Glutamatergic neuron (in vitro differentiated cells): ENCODE measurements around the gene NFIC. TPM values are rescaled to one million over a fixed set of nuclear protein-coding genes. Genes with fewer than 3 reads are reported as not detected.
"Not testable (repeated sequence)": the region's sequence is repeated elsewhere in the genome, so short reads cannot be mapped to it uniquely, and the experiment has no call there.

Experiments
- DNase-seq: peaks from one replicate; pipeline ENCODE4 v3.0.0; 2022
- H3K27ac Mint-ChIP-seq: one replicate; pipeline ENCODE4 v1.8.0; 2020; ENCODE audit warnings: mild to moderate bottlenecking, mixed read lengths, inconsistent platforms; ENCODE audit not compliant: unreplicated experiment
- H3K27me3 Mint-ChIP-seq: one replicate; pipeline ENCODE4 v1.8.0; 2020; ENCODE audit warnings: mild to moderate bottlenecking, moderate library complexity, mixed read lengths, inconsistent platforms; ENCODE audit not compliant: unreplicated experiment
- H3K36me3 Mint-ChIP-seq: one replicate; pipeline ENCODE4 v1.8.0; 2020; ENCODE audit warnings: mild to moderate bottlenecking, mixed read lengths, inconsistent platforms; ENCODE audit not compliant: unreplicated experiment
- H3K4me1 Mint-ChIP-seq: one replicate; pipeline ENCODE4 v1.8.0; 2020; ENCODE audit warnings: mild to moderate bottlenecking, low read depth, mixed read lengths, inconsistent platforms; ENCODE audit not compliant: unreplicated experiment
- H3K4me3 Mint-ChIP-seq: one replicate; pipeline ENCODE4 v1.8.0; 2020; ENCODE audit warnings: mild to moderate bottlenecking, mixed read lengths, inconsistent platforms; ENCODE audit not compliant: unreplicated experiment
- H3K9me3 Mint-ChIP-seq: one replicate; pipeline ENCODE4 v1.8.0; 2020; ENCODE audit warnings: mild to moderate bottlenecking, moderate library complexity, mixed read lengths, inconsistent platforms; ENCODE audit not compliant: unreplicated experiment
- total RNA-seq: library from RNA; stranded (reverse); fragmentation: NEBNext Ultra II Directional; extraction: Animal tissue kit (Norgen Biotek cat#: 25700); gene quantifications from one replicate; pipeline ENCODE4 v1.2.1, GENCODE V29; 2021; ENCODE audit not compliant: unreplicated experiment
- TF ChIP-seq, protein P1 (sequence below): fragments of 200-600 bp; sonication (generic); IDR thresholded peaks from one replicate; pipeline ENCODE4 v1.5.0; 2021; ENCODE audit not compliant: partially characterized antibody, unreplicated experiment

Gene NFIC
- total RNA-seq, 1 donor from 2014 or later: 2.0 TPM

DNA sequence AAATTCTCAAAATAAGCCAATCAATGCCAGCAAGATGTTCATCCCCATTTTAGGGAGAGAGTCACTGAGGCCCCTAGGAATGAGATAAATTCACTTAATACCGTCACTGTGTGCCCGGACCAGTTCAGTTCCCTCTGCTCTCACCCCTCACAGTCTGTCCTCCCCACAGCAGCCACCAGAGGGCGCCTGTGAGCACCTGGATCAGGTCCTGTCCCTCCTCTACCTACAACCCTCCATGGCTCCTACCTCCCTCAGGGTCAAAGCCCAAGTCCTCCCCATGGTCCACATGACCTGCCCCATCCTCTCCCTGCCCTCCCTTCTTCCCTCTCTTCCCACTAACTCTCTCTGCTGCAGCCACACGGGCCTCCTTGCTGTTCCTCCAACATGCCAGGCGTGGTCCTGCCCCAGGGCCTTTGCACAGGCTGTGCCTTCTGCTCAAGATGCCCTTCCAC is 42.0 kb upstream of the NFIC start:
- no peaks in the 10 kb centered on the region for H3K4me1 Mint-ChIP-seq
- peak; percentile 63 for DNase-seq
- no peaks in the 10 kb centered on the region for H3K9me3 Mint-ChIP-seq
- TF ChIP-seq, protein P1, sequence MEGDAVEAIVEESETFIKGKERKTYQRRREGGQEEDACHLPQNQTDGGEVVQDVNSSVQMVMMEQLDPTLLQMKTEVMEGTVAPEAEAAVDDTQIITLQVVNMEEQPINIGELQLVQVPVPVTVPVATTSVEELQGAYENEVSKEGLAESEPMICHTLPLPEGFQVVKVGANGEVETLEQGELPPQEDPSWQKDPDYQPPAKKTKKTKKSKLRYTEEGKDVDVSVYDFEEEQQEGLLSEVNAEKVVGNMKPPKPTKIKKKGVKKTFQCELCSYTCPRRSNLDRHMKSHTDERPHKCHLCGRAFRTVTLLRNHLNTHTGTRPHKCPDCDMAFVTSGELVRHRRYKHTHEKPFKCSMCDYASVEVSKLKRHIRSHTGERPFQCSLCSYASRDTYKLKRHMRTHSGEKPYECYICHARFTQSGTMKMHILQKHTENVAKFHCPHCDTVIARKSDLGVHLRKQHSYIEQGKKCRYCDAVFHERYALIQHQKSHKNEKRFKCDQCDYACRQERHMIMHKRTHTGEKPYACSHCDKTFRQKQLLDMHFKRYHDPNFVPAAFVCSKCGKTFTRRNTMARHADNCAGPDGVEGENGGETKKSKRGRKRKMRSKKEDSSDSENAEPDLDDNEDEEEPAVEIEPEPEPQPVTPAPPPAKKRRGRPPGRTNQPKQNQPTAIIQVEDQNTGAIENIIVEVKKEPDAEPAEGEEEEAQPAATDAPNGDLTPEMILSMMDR: peak; percentile 70
- no peak overlapping the region for H3K4me3 Mint-ChIP-seq
- no peaks in the 10 kb centered on the region for H3K36me3 Mint-ChIP-seq
- H3K27ac Mint-ChIP-seq: no peak overlapping the region
- H3K27me3 Mint-ChIP-seq: peaks cover 20% of the 10 kb centered on the region

DNA sequence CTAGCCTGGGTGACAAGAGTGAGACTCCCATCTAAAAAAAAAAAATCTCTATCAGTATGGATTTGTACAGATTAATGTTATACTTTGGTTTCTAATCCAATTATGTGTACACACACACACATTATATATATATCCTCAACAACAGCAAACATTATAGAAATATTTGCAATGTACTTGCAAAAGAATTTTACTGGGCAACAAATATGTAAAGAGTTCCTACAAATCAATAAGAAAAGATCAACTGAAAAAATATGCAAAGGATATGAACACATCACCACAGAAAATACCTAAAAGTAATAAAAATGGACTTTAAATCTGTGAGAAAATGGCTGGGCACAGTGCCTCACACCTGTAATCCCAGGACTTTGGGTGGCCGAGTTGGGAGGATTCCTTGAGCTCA is 40.9 kb upstream of the NFIC start:
- Mint-ChIP-seq H3K9me3 (no peaks in the 10 kb centered on the region), H3K36me3 (no peaks in the 10 kb centered on the region), H3K27me3 (peaks cover 17% of the 10 kb centered on the region), H3K4me3 (no peak overlapping the region), H3K27ac (no peak overlapping the region), H3K4me1 (no peaks in the 10 kb centered on the region)
- TF ChIP-seq, protein P1: no peak
- no peak for DNase-seq

DNA sequence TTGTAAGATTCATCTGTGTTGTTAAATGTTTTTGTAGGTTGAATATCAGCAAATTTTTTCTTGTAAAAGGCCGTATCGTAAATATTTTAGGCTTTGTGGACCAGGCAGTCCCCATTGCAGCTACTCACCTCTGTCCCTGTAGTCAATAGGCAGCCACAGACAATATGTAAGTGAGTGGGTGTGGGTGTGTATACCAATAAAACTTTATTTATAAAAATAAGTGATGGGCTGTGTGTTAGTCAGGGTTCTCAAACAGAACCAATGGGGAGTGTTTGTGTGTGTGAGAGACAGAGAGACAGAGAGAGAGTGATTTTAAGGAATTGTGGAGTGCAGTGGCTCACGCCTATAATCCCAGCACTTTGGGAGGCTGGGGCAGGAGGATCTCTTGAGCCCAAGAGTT is 37.6 kb upstream of the NFIC start:
- Mint-ChIP-seq H3K4me3 (no peak overlapping the region), H3K4me1 (no peaks in the 10 kb centered on the region), H3K36me3 (no peaks in the 10 kb centered on the region), H3K27ac (no peak overlapping the region), H3K9me3 (peaks cover 1% of the 10 kb centered on the region), H3K27me3 (peaks cover 6% of the 10 kb centered on the region)
- no peak for DNase-seq
- TF ChIP-seq, protein P1: no peak

DNA sequence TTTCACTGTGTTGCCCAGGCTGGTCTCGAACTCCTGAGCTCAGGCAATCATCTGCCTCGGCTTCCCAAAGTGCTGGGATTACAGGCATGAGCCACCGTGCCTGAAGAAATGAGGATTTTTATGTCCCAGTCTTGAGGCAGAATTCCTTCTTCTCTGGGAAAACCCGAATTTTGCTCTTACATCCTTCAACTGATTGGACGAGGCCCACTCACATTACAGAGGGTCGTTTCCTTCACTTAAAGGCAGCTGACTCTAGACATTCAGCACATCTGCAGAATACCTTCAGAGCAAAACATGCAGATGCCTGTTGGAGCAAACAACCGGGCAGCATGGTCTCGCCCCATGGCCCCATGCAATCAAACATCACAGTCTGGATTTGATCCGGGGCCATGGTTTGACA is 36.3 kb upstream of the NFIC start:
- Mint-ChIP-seq H3K4me1 (no peaks in the 10 kb centered on the region), H3K27ac (no peak overlapping the region)

DNA sequence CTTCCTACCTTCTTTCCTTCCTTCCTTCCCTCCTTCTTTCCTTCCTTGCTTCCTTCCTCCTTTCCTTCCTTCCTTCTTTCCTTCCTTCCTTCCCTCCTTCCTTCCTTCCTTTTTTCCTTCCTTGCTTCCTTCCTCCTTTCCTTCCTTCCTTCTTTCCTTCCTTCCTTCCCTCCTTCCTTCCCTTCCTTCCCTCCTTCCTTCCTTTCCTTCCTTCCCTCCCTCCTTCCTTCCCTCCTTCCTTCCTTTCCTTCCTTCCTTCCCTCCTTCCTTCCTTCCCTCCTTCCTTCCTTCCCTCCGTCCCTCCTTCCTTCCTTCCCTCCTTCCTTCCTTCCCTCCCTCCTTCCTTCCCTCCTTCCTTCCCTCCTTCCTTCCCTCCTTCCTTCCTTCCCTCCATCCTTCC is 34.2 kb upstream of the NFIC start:
- H3K4me1 Mint-ChIP-seq, DNase-seq, H3K36me3 Mint-ChIP-seq, H3K27ac Mint-ChIP-seq, H3K4me3 Mint-ChIP-seq, H3K9me3 Mint-ChIP-seq, H3K27me3 Mint-ChIP-seq: not testable (repeated sequence)

More for the DNA sequence above, 36.3 kb upstream of the NFIC start:
- TF ChIP-seq, protein P1: no peak
- no peak for DNase-seq
- peaks cover 3% of the 10 kb centered on the region for H3K9me3 Mint-ChIP-seq
- no peak overlapping the region for H3K4me3 Mint-ChIP-seq
- H3K36me3 Mint-ChIP-seq: no peaks in the 10 kb centered on the region
- H3K27me3 Mint-ChIP-seq: peaks cover 8% of the 10 kb centered on the region
